T-helper 17 cell (primary cell): ENCODE measurements around the gene DOK3. TPM values are rescaled to one million over a fixed set of nuclear protein-coding genes. Genes with fewer than 3 reads are reported as not detected.

ENCODE experiments used
- ATAC-seq: fragments of 150-1000 bp; cut with Tn5 transposase; 2 replicates; pipeline ENCODE4 v1.10.0; 2021; ENCODE audit warnings: mild to moderate bottlenecking, moderate library complexity
- DNase-seq, 3 donors: peaks; one replicate each; pipeline versions ENCODE4 v3.0.0 to v3.0.0-alpha.2; 2020 to 2021
- H3K9me3 ChIP-seq: one replicate; pipeline ENCODE4 v1.7.0; 2013; ENCODE audit warnings: low read length, mild to moderate bottlenecking; ENCODE audit not compliant: control insufficient read depth, poor library complexity, severe bottlenecking
- H3K27ac Mint-ChIP-seq: one replicate; pipeline ENCODE4 v1.8.0; 2022; ENCODE audit warnings: mild to moderate bottlenecking, moderate library complexity, mixed read lengths
- H3K27me3 Mint-ChIP-seq: one replicate; pipeline ENCODE4 v1.8.0; 2022; ENCODE audit warnings: mixed read lengths
- H3K36me3 Mint-ChIP-seq: one replicate; pipeline ENCODE4 v1.8.0; 2022; ENCODE audit warnings: low read depth, mixed read lengths
- H3K4me1 Mint-ChIP-seq: one replicate; pipeline ENCODE4 v1.8.0; 2022; ENCODE audit warnings: mild to moderate bottlenecking, mixed read lengths
- H3K4me3 Mint-ChIP-seq: one replicate; pipeline ENCODE4 v1.8.0; 2022; ENCODE audit warnings: mild to moderate bottlenecking, moderate library complexity, mixed read lengths
- total RNA-seq, 4 donors: library from RNA in 2 of 4; stranded (reverse) in 2 of 4; gene quantifications; one replicate each; pipeline ENCODE4 v1.2.3 and lab custom pipeline; 2022 to 2026

DOK3 gene
- total RNA-seq, 2 donors from 2014 or later: 5.1 to 8.0 TPM

- Mint-ChIP-seq H3K27ac (no peak overlapping the region), H3K27me3 (no peaks in the 10 kb centered on the region), H3K4me1 (peaks cover 15% of the 10 kb centered on the region), H3K36me3 (no peaks in the 10 kb centered on the region), H3K4me3 (peak overlapping the region; percentile 92)
- no peak for ATAC-seq
- no peaks in the 10 kb centered on the region for H3K9me3 ChIP-seq
- no peak for DNase-seq
Observed at GRCh38 chr5:177474002-177474476, 35.6 kb downstream of the DOK3 start.

DNA sequence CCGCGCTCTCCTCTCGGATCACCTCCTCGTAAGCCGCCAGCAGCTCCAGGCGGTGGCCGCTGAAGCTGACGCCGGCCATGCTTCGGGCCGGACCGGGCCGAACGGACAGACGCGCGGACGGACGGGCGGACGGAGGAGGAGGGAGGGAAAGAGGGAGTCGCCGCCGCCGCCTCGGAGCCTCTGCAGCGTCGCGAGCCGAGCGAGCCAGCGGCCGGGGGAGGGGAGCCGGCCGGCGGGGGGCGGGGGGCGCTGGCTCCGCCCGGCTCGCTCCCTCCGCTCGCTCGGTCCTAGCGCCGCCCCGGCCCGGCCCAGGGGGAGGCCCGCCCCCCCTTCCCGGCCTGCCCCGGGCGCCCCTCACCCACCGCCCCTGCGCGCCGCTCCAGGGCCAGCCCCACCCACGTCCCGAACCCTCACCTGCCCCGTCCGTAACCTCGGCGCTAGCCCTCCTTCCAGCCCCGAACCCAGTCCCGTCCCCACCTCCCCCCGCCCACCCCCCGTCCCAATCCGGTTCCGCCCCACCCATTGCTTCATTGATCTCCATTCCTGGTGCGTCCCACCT lies 36.1 kb downstream of the DOK3 start, which contains the start of gene DBN1:
DBN1 (minus strand) TSS at position 192 of the 559 bp plus-strand sequence; CDS start at position 79, 113 bp downstream.
- H3K36me3 Mint-ChIP-seq: no peaks in the 10 kb centered on the region
- no peak within 1 kb of the TSS for H3K27ac Mint-ChIP-seq
- H3K4me3 Mint-ChIP-seq: peak within 1 kb of the TSS; percentile 92
- H3K9me3 ChIP-seq: no peaks in the 10 kb centered on the region
- peaks cover 13% of the 10 kb centered on the region for H3K4me1 Mint-ChIP-seq
- no peaks in the 10 kb centered on the region for H3K27me3 Mint-ChIP-seq
- no peak for DNase-seq
- peak; percentile 31 for ATAC-seq

DNA sequence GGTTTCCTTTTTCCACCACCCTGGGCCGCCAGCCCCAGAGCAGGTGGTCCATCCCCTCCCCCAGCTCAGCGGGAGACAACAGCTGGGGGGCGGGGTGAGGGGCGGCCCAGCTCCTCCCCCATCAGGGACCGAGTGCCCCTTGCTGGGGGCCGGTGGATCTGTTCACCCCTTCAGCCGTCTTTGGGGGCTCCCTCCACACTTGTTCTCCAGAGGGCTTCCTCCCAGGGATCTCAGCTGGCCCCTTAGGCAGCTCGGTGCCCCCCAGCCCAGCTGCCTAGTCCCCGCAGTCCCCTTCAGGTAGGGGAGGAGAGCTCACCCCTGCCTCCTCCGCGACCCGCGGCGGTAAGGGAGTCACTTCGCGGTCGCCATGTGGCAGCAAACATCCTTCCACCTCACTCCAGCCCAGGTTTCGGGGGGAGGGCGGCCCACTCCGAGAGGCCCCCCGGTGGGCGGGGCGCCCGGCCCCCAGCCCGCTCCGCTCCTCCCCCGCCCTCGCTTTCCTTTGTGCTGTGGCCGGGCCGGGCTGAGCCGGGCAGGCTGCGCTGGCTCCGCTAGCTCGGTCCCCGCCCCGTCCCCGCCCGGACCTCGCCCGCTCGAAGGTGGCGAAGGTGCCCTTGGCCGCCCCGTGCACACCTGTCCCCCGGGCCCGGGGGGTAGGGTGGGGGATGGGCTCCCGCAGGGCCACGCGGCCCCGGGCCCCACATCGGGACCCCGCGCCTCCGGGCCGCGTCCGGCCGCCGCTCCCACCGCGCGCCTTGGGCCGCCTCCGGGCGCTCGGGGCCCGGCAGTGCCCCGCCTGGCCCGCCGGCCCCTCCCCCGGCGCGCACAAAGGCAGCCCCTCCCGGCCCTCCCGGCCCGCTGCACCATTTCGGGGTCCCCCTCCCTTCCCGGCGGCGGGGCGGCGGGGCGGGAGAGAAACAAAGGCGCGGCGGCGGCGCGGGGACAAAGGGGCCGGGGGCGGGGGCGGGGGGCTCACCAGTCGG lies 36.9 kb downstream of the DOK3 start:
- ATAC-seq (peak; percentile 52), DNase-seq (peak in 2 of 3 donors; percentile 38 to 39)
- Mint-ChIP-seq H3K27me3 (no peaks in the 10 kb centered on the region), H3K4me1 (peaks cover 13% of the 10 kb centered on the region), H3K4me3 (peak overlapping the region; percentile 77), H3K36me3 (no peaks in the 10 kb centered on the region), H3K27ac (no peak overlapping the region)
- no peaks in the 10 kb centered on the region for H3K9me3 ChIP-seq

GRCh38 chr5:177471610-177472356 lies 37.8 kb downstream of the DOK3 start:
- H3K4me3 Mint-ChIP-seq: peak overlapping the region; percentile 7
- no peaks in the 10 kb centered on the region for H3K36me3 Mint-ChIP-seq
- no peak for DNase-seq
- peaks cover 13% of the 10 kb centered on the region for H3K4me1 Mint-ChIP-seq
- no peaks in the 10 kb centered on the region for H3K9me3 ChIP-seq
- H3K27me3 Mint-ChIP-seq: no peaks in the 10 kb centered on the region
- H3K27ac Mint-ChIP-seq: no peak overlapping the region
- ATAC-seq: no peak

- no peaks in the 10 kb centered on the region for H3K36me3 Mint-ChIP-seq
- H3K4me1 Mint-ChIP-seq: peaks cover 13% of the 10 kb centered on the region
- no peaks in the 10 kb centered on the region for H3K9me3 ChIP-seq
- no peaks in the 10 kb centered on the region for H3K27me3 Mint-ChIP-seq
- no peak for DNase-seq
- peak overlapping the region; percentile 49 for H3K4me3 Mint-ChIP-seq
- no peak overlapping the region for H3K27ac Mint-ChIP-seq
- no peak for ATAC-seq
Observed at GRCh38 chr5:177470759-177471536, 38.7 kb downstream of the DOK3 start.

GRCh38 chr5:177469750-177470525 lies 39.7 kb downstream of the DOK3 start:
- no peak for ATAC-seq
- Mint-ChIP-seq H3K27me3 (no peaks in the 10 kb centered on the region), H3K36me3 (no peaks in the 10 kb centered on the region), H3K4me3 (peak overlapping the region; percentile 49), H3K4me1 (peaks cover 13% of the 10 kb centered on the region), H3K27ac (no peak overlapping the region)
- no peak for DNase-seq
- H3K9me3 ChIP-seq: no peaks in the 10 kb centered on the region

- Mint-ChIP-seq H3K4me1 (peaks cover 6% of the 10 kb centered on the region), H3K4me3 (no peak overlapping the region), H3K27ac (no peak overlapping the region), H3K36me3 (no peaks in the 10 kb centered on the region), H3K27me3 (no peaks in the 10 kb centered on the region)
- no peaks in the 10 kb centered on the region for H3K9me3 ChIP-seq
- DNase-seq (no peak), ATAC-seq (no peak)
Observed at GRCh38 chr5:177468685-177469628, 40.7 kb downstream of the DOK3 start.

- no peaks in the 10 kb centered on the region for H3K36me3 Mint-ChIP-seq
- H3K4me3 Mint-ChIP-seq: no peak overlapping the region
- H3K27ac Mint-ChIP-seq: no peak overlapping the region
- no peaks in the 10 kb centered on the region for H3K27me3 Mint-ChIP-seq
- no peaks in the 10 kb centered on the region for H3K9me3 ChIP-seq
- H3K4me1 Mint-ChIP-seq: peaks cover 3% of the 10 kb centered on the region
- no peak for DNase-seq
- ATAC-seq: no peak
Observed at GRCh38 chr5:177468329-177468684, 41.3 kb downstream of the DOK3 start.

DNA sequence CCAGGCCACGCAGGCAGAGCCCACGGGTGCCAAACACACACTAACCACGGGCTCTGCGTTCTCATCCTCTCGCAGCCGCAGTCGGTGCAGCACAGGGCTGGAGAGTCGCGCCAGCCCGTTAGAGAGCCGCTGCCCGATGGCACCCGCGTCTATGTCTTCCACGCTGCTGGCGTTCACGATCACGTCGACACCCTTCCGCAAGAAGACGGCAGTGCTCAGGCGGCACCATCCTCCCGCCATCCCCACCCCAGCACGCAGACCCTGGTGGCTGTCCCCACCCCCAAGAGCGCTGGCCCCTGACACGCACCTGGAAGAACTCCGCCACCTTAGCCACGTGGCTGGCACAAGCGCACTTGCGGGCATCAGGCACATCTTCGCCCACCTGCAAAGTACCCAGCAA lies 42.2 kb downstream of the DOK3 start:
- Mint-ChIP-seq H3K36me3 (no peaks in the 10 kb centered on the region), H3K27me3 (no peaks in the 10 kb centered on the region), H3K4me3 (no peak overlapping the region), H3K4me1 (peaks cover 3% of the 10 kb centered on the region), H3K27ac (no peak overlapping the region)
- DNase-seq (no peak), ATAC-seq (no peak)
- no peaks in the 10 kb centered on the region for H3K9me3 ChIP-seq

DNA sequence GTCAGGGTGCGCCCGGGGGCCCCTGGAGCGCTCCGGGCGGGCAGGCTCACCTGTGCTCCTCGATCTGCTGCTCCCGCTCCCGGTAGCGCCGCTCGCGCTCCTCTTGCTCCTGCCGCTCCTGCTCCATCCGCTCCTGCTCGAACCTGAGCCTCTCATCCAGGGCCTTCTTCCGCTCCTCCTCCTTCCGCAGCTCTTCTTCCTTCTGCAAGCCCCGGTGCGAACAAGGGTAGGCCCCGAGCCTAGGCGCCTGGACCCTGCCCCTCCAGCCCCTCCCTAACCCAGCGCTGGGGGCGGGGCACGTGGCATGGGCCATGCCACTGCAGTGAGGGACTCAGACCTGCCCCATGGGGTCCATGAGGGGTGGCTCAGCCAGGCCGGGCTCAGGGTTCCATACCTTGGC lies 42.8 kb downstream of the DOK3 start:
- peaks cover 9% of the 10 kb centered on the region for H3K4me1 Mint-ChIP-seq
- H3K4me3 Mint-ChIP-seq: no peak overlapping the region
- no peak for ATAC-seq
- H3K36me3 Mint-ChIP-seq: no peaks in the 10 kb centered on the region
- no peaks in the 10 kb centered on the region for H3K9me3 ChIP-seq
- H3K27ac Mint-ChIP-seq: no peak overlapping the region
- no peaks in the 10 kb centered on the region for H3K27me3 Mint-ChIP-seq
- DNase-seq: no peak

GRCh38 chr5:177465044-177465443 lies 44.6 kb downstream of the DOK3 start:
- no peaks in the 10 kb centered on the region for H3K9me3 ChIP-seq
- Mint-ChIP-seq H3K4me3 (no peak overlapping the region), H3K27ac (no peak overlapping the region), H3K4me1 (peaks cover 11% of the 10 kb centered on the region), H3K36me3 (no peaks in the 10 kb centered on the region), H3K27me3 (no peaks in the 10 kb centered on the region)
- ATAC-seq: no peak
- no peak for DNase-seq
